Central memory CD8-positive, alpha-beta T cell (primary cell): ENCODE results near the gene ANKRD31.
A peak's percentile ranks its signal among the peaks of the same experiment; 100 is the strongest.

ENCODE experiments used
- ATAC-seq: fragments of 150-1000 bp; cut with Tn5 transposase; replicated peaks from 2 replicates; pipeline ENCODE4 v1.10.0; 2022; ENCODE audit warnings: mild to moderate bottlenecking, moderate FRiP score, moderate number of reproducible peaks; ENCODE audit not compliant: poor library complexity, severe bottlenecking; ENCODE audit errors: extremely low read depth
- DNase-seq, 2 donors: peaks; one replicate each; pipeline ENCODE4 v3.0.0; 2021; ENCODE audit warnings: low spot score in 2 of 2
- H3K27ac Mint-ChIP-seq: one replicate; pipeline ENCODE4 v1.8.0; 2022; ENCODE audit warnings: low read depth, mild to moderate bottlenecking, moderate library complexity, mixed read lengths
- H3K27me3 Mint-ChIP-seq: one replicate; pipeline ENCODE4 v1.8.0; 2022; ENCODE audit warnings: mixed read lengths
- H3K36me3 Mint-ChIP-seq: one replicate; pipeline ENCODE4 v1.8.0; 2022; ENCODE audit warnings: mild to moderate bottlenecking, moderate library complexity, mixed read lengths; ENCODE audit not compliant: insufficient read depth
- H3K4me1 Mint-ChIP-seq: one replicate; pipeline ENCODE4 v1.8.0; 2022; ENCODE audit warnings: mixed read lengths
- H3K4me3 Mint-ChIP-seq: one replicate; pipeline ENCODE4 v1.8.0; 2022; ENCODE audit warnings: mild to moderate bottlenecking, moderate library complexity, mixed read lengths
- H3K9me3 Mint-ChIP-seq: one replicate; pipeline ENCODE4 v1.8.0; 2022; ENCODE audit warnings: mixed read lengths

ANKRD31 gene

DNA sequence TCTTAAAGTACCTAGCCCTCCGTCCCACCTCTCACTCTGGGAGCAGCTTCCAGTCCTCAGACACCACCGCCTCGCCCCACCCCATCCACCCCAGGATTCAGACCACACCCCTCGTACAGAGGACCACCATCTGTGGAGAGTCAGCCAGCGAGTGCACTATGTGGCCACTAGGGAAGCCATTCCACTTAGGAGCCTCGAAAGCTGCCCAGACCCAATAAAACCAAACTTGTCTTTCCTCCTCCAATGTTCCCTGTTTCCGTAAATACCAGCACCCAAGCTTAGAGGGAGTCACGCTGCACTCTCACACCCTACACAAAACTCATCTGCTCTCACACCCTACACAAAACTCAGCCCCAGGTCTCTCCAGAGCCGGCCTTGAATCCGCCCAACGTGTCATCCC lies 186.3 kb downstream of the ANKRD31 start:
- Mint-ChIP-seq H3K27me3 (no peaks in the 10 kb centered on the region), H3K4me1 (peaks cover 76% of the 10 kb centered on the region), H3K36me3 (peaks cover 20% of the 10 kb centered on the region), H3K4me3 (peak overlapping the region; percentile 76), H3K27ac (peak overlapping the region; percentile 87), H3K9me3 (no peaks in the 10 kb centered on the region)
- DNase-seq (no peak), ATAC-seq (no peak)

DNA sequence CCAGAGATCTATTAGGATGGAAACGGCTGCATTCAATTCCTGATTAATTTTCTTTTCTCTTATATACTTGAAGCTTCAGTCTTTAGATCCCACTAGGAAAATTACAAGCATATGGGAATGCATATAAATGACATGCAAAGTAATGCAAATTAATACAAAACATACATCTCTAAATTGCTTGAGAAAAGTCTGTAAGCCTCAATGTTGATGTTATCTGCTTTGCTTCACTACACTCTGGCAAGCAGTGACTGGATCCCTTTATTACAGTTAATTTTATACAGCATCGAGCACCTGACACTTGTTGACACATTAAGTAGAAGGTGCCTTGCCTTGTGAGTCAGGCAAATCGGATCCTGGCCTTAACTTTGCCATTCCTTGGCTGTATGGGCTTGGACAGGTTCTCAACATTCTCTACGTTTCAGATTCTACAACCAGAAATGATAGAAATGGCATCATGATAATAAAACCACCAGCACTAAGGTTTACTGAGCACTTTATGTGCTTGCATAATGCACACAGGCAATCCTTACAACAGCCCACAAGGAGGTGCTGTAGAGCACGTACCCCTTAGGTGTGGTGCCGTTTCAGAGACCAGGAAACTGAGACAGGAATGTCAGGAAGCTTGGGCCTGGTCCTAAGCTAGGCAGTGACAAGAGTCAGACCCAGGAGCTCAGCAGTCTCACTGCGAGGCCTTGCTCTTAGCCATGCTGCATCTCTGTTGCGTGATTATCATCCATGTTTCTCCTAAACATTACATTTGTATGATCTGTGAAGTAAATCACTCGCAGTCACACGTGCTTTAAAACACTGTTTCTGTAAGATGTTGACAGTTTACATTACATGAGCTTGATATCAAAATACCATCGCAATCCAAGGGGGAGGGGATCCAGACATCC lies 187.0 kb downstream of the ANKRD31 start:
- H3K27me3 Mint-ChIP-seq: no peaks in the 10 kb centered on the region
- peak overlapping the region; percentile 76 for H3K4me3 Mint-ChIP-seq
- peak; percentile 34 for ATAC-seq
- no peaks in the 10 kb centered on the region for H3K9me3 Mint-ChIP-seq
- DNase-seq: peak in 1 of 2 donors; percentile 40
- H3K36me3 Mint-ChIP-seq: peaks cover 24% of the 10 kb centered on the region
- peaks cover 75% of the 10 kb centered on the region for H3K4me1 Mint-ChIP-seq
- H3K27ac Mint-ChIP-seq: peak overlapping the region; percentile 87

- no peak for ATAC-seq
These were observed 188.2 kb downstream of the ANKRD31 start for GRCh38 chr5:75048457-75048953.

DNA sequence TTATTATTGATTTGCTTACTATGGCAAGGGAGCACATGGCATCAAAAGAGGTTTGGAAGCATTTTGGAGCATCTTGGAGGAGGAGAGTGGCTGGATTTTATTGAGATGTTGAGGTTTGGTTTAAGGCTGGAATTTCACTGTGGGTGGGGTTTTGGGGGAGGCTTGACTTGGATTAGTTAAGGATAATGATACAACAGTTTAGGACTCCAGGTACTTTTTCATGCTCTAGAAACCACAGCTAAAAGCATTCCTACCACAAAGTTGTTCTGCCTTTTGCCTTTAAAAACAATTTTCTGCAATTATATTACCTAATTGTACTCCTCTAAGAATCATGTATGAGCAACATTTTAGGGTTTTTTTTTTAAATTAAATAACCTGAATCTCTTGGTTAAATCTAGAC lies 189.3 kb downstream of the ANKRD31 start:
- no peaks in the 10 kb centered on the region for H3K27me3 Mint-ChIP-seq
- ATAC-seq (no peak), DNase-seq (no peak)
- H3K4me3 Mint-ChIP-seq: peak overlapping the region; percentile 76
- H3K27ac Mint-ChIP-seq: peak overlapping the region; percentile 61
- no peaks in the 10 kb centered on the region for H3K9me3 Mint-ChIP-seq
- peaks cover 28% of the 10 kb centered on the region for H3K36me3 Mint-ChIP-seq
- H3K4me1 Mint-ChIP-seq: peaks cover 68% of the 10 kb centered on the region

More at GRCh38 chr5:75048457-75048953, 188.2 kb downstream of the ANKRD31 start:
- Mint-ChIP-seq H3K36me3 (peaks cover 21% of the 10 kb centered on the region), H3K27ac (peak overlapping the region; percentile 61), H3K4me3 (peak overlapping the region; percentile 76), H3K4me1 (peaks cover 69% of the 10 kb centered on the region), H3K27me3 (no peaks in the 10 kb centered on the region), H3K9me3 (no peaks in the 10 kb centered on the region)
- DNase-seq: no peak

DNA sequence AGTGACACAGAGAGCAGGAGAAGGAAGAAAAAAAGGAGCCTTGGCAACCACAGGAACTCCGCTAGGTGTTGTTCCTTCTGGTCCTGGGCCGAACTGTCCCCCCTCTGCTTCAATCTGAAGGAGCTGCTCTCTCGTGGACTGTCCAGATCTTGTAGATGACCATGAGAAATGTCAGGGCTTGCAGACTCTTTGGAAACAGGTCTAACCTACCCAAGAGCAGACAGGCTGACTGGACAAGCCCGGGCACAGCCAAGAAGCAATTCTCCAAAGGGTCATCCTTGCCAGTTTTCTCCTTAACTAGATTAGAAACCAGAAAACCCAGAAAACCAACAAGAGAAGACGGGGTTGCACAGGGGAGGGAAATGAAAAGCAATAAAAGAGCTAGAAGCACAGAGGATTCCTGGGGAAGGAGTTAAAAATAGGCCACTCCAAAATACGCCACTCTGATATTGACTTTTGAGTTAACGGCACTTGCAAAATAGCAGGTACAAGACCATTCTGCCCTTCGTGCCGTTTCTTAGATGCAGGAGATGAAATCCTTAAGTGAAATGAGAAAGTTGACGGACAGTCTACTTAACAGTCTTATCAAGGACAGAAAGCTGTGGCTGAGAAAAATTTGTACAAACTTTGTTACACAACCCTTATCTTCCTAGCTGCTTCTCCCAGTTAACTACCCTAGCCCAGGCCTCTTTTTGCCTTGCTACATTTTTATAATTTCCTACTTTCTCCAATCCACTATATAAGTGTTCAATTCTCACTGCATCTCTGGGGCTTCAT lies 190.1 kb downstream of the ANKRD31 start:
- ATAC-seq (no peak), DNase-seq (no peak)
- H3K36me3 Mint-ChIP-seq: peaks cover 26% of the 10 kb centered on the region
- H3K27ac Mint-ChIP-seq: no peak overlapping the region
- H3K4me3 Mint-ChIP-seq: no peak overlapping the region
- H3K9me3 Mint-ChIP-seq: no peaks in the 10 kb centered on the region
- peaks cover 60% of the 10 kb centered on the region for H3K4me1 Mint-ChIP-seq
- H3K27me3 Mint-ChIP-seq: no peaks in the 10 kb centered on the region

DNA sequence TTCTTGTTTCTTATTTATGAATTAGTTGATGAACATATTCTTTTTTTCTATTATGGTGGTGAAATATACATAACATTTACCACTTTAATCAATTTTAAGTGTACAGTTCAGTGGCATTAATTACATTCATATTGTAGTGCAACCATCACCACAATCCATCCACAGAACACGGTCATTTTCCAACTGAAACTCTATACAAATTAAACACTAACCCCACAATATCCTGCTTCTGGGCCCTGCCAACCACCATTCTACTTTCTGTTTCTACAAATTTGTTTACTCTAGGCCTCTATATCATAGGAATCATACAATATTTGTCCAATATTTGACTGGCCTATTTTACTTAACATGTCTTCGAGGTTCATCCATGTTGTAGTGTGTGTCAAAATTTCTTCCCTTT lies 191.6 kb downstream of the ANKRD31 start:
- DNase-seq: no peak
- Mint-ChIP-seq H3K9me3 (no peaks in the 10 kb centered on the region), H3K27me3 (no peaks in the 10 kb centered on the region), H3K27ac (no peak overlapping the region), H3K4me1 (peaks cover 50% of the 10 kb centered on the region), H3K4me3 (no peak overlapping the region), H3K36me3 (peaks cover 26% of the 10 kb centered on the region)
- ATAC-seq: no peak

DNA sequence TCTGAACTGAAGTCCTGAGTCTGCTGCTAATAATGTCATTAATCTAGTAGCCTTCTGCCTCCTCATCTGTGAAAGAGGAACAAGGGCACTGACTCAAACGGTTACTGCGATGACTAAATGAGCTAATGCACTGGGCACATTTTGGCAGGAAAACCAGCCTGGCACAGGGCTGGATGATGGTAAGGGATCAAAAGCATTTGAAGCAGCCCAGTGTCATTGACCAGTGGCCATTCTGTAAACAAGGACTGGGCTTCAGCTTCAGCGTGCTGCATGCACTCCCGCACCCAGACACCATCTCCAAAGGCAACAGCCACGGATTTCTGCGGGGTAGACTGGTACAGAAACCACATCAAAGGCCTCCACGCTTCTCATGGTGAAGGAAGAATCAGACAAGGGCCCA lies 192.3 kb downstream of the ANKRD31 start:
- Mint-ChIP-seq H3K9me3 (no peaks in the 10 kb centered on the region), H3K4me1 (peaks cover 50% of the 10 kb centered on the region), H3K27me3 (no peaks in the 10 kb centered on the region), H3K27ac (no peak overlapping the region), H3K36me3 (peaks cover 24% of the 10 kb centered on the region), H3K4me3 (no peak overlapping the region)
- ATAC-seq (no peak), DNase-seq (no peak)

- no peak overlapping the region for H3K27ac Mint-ChIP-seq
- H3K27me3 Mint-ChIP-seq: no peaks in the 10 kb centered on the region
- peaks cover 47% of the 10 kb centered on the region for H3K4me1 Mint-ChIP-seq
- H3K36me3 Mint-ChIP-seq: peaks cover 24% of the 10 kb centered on the region
- no peaks in the 10 kb centered on the region for H3K9me3 Mint-ChIP-seq
- no peak overlapping the region for H3K4me3 Mint-ChIP-seq
- ATAC-seq (no peak), DNase-seq (no peak)
These were observed 192.9 kb downstream of the ANKRD31 start for GRCh38 chr5:75043633-75044264.

- no peak overlapping the region for H3K27ac Mint-ChIP-seq
- H3K9me3 Mint-ChIP-seq: no peaks in the 10 kb centered on the region
- H3K4me3 Mint-ChIP-seq: no peak overlapping the region
- peaks cover 43% of the 10 kb centered on the region for H3K4me1 Mint-ChIP-seq
- DNase-seq (no peak), ATAC-seq (no peak)
- peaks cover 27% of the 10 kb centered on the region for H3K36me3 Mint-ChIP-seq
- no peaks in the 10 kb centered on the region for H3K27me3 Mint-ChIP-seq
These were observed 194.2 kb downstream of the ANKRD31 start for GRCh38 chr5:75042522-75042921.

GRCh38 chr5:75040973-75041372 lies 195.7 kb downstream of the ANKRD31 start:
- Mint-ChIP-seq H3K4me3 (no peak overlapping the region), H3K36me3 (peaks cover 23% of the 10 kb centered on the region), H3K27ac (no peak overlapping the region), H3K9me3 (no peaks in the 10 kb centered on the region), H3K4me1 (peaks cover 48% of the 10 kb centered on the region), H3K27me3 (no peaks in the 10 kb centered on the region)
- DNase-seq (no peak), ATAC-seq (no peak)

GRCh38 chr5:75037106-75037505 lies 199.6 kb downstream of the ANKRD31 start:
- Mint-ChIP-seq H3K9me3 (no peaks in the 10 kb centered on the region), H3K4me3 (no peak overlapping the region), H3K27me3 (no peaks in the 10 kb centered on the region), H3K27ac (no peak overlapping the region), H3K36me3 (peaks cover 5% of the 10 kb centered on the region), H3K4me1 (peaks cover 63% of the 10 kb centered on the region)
- DNase-seq: no peak
- no peak for ATAC-seq

DNA sequence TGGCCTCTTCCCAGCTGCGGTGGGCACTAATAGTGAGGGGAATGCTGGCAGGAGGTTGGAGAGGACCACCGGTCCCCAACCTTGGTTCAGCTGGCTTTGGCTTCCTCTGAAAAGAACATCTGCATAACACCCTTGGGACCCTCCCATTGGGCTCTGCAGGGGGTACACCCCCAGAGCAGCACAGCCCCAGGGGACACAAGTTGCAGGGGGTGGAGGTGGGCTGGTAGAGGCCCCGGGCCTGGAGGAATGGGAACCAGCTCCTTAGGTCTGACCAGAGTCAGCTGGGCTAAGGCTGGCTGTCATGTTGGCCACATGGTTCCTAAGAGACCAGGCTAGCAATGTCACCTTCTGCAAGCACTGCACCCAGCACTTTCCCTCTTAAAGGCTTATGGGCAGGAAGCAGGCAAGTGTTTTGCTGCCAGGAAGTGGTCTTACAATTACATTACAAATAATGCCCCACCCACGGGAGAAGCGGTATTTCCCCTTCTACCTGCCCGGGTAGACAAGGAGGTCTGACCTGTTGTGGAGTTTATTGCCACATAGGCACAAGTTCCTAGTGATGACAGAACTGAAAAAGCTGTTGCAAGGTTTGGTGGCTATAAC lies 202.4 kb downstream of the ANKRD31 start:
- Mint-ChIP-seq H3K27ac (peak overlapping the region; percentile 49), H3K9me3 (no peaks in the 10 kb centered on the region), H3K4me3 (peak overlapping the region; percentile 25), H3K36me3 (peaks cover 5% of the 10 kb centered on the region), H3K27me3 (no peaks in the 10 kb centered on the region), H3K4me1 (peaks cover 55% of the 10 kb centered on the region)
- DNase-seq: peak in 1 of 2 donors; percentile 39
- ATAC-seq: peak; percentile 93
